NCI-H748 treated with DMSO at 0.1 percent for 48 hours (cell line): ENCODE results near the gene DKKL1.
"Not testable (repeated sequence)": the region's sequence is repeated elsewhere in the genome, so short reads cannot be mapped to it uniquely, and the experiment has no call there.

ENCODE experiments used
- DNase-seq: peaks from one replicate; lab custom pipeline; 2025; lab: John Stamatoyannopoulos, UW

The DKKL1 gene

DNA sequence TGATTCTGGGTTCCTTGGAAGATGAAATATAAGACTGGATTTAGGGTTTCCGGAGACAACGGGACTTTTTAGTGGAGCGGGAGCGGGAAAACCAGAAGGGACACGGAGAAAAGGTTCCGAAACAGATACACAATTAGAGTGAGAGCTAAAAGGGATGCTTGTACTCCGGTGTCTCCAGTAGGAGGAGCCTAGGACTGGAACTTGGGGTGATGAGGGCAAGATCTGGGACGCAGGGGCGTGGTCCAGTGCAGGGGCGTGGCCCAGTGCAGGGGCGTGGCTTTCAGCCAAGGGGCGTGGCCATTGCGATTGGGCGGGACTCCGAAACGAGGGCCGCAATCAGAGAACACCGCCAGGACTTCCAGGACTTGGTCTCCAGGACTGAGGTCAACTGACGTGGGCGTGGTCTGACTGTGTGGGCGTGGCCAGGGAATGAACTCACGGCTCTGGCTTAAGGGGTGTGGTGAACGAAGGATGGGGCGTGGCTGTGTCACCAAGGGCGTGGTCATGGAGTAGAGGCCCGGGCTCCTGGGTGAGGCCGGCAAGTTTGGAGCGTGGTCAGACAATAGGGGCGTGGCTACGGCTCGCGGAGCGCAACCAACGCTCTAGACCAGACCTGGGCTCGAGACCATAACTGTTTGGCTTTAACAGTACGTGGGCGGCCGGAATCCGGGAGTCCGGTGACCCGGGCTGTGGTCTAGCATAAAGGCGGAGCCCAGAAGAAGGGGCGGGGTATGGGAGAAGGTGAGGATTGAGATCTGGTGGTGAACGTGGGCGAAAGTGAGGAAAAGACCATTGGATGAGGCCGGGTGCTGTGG, at the start of gene DKKL1:
TSS of gene DKKL1 (plus strand) at position 610 of the 815 bp plus-strand sequence. CDS start at position 732, 122 bp downstream.
- DNase-seq, result peak; percentile 65

DNA sequence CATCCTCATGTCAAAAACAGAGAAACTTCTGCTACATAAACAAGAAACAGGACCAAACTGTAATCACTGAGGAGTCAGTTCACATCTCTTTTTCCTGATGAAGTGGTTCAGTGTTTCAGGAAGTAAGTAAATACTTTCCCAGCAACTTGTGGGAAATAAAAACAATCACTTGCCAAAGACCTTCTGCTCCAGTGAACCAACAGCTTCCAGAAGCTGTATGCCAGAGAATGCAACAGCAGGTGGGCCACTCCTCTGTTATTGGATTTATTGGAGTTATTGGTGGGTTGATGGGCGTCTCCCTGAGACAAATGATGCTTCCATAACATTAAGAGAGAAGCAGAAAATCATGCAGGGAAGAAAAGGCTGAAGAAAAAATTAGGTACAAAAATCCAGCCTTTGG, 48.6 kb upstream of the DKKL1 start:
- DNase-seq, result no peak

DNA sequence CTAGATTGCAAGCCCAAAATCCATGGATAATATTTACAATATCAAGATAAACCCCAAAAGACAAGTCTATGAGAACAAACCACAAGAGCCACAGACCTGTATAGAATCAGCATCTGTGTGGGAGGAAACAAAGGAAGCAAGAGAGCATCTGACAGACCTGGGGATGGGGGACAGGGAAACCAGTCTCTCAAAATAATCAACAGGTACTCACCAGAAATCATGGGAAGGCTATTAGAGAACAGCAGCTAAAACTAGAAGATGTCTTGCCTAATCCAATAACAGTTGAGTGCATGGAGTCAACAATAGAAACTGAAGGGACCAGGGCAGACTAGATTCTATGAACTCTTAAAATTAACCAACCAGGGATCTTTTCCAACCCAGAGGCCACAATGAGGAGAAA, 47.4 kb upstream of the DKKL1 start:
- DNase-seq, result no peak

DNA sequence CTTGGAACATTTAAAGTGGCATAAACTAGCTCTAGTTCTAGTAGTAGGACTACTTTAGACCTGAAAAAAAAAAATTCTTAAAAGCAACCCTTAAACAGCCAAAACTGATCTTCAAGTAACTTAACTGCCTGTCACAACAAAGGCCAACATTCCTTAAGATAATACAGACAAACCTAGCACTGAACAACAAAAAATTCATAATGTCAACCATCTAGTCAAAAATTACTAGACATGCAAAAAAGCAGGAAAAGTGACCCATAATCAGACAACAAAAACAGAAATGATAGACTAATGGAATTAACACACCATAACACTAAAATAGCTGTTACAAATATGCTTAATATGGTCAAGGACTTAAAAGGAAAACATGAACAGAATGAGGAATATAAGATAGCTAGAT, 45.4 kb upstream of the DKKL1 start:
- no peak for DNase-seq

DNA sequence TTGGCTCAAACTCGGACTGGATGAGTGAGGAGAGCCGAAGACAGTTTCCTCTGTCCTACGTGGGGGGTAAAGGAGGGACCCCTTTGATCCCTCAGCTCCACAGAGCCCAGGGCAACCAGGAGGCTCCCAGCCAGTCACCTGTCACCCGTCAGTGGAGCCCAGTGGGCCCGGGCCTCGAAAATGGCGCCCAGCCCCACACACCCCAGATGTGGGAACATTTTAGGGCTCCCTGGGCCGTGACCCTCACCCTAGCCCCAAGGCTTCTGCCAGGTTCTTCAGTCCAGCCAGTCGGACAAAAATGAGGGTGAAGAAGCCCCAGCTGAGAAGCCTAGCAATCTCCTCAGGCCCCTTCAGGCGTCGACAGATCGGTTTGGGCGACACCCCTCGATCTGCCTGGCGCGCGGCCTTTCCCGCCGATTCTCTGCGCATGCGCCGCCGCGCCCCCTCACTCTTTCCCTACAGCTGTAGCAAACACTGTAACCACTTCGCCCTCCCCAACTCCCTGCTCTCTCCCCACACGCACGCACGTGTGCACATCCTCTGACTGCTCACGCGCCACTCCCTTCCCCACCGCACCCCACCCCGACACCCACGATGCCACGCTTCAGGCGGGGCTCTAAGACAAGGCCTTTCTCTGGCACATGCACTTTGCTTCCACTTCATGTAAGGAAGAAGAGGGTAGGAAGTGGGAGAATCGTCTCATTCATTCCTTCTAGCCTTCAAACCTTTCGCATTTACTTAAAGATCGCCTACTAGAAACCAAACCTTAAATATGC, 38.7 kb upstream of the DKKL1 start, which contains the start of gene SLC6A16:
TSS of gene SLC6A16 (minus strand) at position 391 of the 776 bp plus-strand sequence. CDS start 13,844 bp downstream, outside the sequence.
- no peak for DNase-seq

DNA sequence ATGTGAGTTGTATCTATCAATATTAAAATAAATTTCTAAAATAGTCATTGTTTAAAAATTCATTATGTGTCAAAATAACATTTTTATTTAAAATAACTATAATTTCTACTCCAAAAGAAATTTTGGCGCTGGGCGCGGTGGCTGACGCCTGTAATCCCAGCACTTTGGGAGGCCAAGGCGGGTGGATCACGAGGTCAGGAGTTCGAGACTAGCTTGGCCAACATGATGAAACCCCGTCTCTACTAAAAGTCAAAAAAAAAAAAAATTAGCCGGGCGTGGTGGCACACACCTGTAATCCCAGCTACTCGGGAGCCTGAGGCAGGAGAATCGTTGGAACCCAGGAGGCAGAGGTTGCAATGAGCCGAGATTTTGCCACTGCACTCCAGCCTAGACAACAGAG, 37.9 kb upstream of the DKKL1 start:
- not testable (repeated sequence) for DNase-seq

DNA sequence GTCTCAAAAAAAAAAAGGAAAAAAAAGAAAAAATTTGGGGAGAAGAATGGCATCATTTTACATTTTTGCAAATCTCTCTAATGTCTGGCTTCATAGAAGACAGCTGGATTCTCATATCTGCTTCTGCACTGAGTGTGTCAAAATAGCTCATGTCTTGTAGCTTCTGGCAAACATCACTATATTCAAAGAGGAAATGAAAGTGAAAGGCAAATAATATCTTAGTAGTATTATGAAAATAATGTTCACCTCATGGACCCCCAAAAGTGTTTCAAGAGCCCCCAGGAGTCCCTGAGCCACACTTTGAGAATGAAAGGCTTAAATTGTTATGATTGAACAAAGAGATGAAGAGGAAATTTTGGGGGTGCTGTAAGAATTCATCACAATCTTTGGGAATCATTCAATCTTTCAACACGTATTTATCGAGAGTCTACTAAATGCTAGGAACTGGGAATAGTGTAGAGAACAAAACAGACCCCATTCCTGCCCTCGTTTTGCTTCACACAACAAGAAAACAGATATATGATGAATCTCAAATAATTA, 37.4 kb upstream of the DKKL1 start:
- DNase-seq, result no peak

DNA sequence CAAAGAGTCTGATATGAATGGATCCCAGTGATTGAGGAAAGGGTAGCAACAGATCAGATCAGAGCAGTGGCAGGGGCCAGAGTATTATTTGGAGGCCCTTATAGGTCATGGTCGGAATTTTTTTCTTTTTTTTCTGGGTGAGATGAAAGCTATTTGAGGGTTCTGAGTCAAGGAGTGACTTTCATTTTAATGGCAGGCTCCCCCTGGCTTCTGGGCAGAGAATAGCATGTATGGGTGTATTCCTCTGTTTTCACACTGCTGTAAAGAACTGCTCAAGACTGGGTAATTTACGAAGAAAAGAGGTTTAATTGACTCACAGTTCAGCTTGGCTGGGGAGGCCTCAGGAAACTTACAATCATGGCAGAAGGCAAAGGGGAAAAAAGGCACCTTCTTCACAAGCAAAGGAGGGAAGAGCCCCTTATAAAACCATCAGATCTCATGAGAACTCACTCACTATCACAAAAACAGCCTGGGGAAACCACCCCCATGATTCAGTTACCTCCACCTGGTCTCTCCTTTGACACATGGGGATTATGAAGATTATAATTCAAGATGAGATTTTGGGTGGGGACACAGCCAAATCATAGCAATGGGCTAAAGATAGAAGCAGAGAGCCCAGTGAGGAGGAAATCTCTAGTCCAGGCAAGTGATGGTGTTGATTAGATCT, 35.7 kb upstream of the DKKL1 start:
- no peak for DNase-seq

DNA sequence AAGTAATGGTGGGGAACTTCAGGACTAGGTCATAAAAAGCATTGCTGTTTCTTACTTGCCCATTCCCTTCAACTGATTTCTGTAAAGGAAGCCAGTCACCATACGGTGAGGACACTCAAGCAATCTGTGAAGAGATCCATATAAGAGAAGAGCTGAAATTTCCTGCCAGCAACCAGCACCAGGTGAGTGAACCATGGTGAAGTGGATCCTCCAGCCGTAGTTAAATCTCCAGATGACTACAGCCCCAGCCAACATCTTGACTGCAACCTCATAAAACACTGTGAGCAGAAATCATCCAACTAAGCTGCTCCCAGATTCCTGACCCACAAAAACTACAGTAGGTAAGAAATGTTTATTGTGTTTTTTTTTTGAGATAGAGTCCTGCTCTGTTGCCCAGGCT, 34.9 kb upstream of the DKKL1 start:
- DNase-seq, result no peak

DNA sequence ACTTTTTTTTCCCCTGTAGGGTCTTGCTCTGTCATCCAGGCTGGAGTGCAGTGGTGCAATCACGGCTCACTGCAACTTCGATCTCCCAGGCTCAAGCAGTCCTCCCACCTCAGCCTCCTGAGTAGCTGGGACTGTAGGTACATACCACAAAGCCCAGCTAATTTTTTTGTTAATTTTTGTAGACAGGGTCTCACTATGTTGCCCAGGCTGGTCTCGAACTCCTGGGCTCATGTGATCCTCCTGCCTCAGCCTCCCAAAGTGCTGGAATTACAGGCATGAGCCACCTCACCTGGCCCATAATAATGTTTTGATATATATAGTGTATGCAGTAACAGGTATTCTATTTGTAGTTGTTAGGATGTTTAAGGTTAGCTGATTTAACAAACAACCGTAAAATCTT, 32.5 kb upstream of the DKKL1 start:
- not testable (repeated sequence) for DNase-seq

DNA sequence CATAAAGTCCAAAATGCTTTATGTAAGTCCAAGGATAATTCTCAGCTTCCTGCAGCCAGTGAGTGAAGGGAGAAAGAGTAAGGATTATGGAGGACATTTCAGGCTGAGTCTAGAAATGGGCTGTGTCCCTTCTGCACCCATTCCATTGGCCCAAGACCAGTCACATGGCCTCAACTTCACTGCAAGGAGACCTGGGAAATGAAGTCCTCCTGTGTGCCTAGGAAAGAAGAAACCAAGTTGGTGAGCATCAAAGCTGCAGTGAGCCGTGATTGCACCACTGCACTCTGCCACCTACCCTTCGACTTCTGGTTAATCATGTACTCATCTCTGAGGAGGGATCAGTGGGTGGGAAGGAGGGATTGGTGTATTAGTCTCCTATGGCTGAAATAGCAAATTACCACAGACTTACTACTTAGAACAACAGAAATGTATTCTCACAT, 32.0 kb upstream of the DKKL1 start:
- DNase-seq, result no peak

DNA sequence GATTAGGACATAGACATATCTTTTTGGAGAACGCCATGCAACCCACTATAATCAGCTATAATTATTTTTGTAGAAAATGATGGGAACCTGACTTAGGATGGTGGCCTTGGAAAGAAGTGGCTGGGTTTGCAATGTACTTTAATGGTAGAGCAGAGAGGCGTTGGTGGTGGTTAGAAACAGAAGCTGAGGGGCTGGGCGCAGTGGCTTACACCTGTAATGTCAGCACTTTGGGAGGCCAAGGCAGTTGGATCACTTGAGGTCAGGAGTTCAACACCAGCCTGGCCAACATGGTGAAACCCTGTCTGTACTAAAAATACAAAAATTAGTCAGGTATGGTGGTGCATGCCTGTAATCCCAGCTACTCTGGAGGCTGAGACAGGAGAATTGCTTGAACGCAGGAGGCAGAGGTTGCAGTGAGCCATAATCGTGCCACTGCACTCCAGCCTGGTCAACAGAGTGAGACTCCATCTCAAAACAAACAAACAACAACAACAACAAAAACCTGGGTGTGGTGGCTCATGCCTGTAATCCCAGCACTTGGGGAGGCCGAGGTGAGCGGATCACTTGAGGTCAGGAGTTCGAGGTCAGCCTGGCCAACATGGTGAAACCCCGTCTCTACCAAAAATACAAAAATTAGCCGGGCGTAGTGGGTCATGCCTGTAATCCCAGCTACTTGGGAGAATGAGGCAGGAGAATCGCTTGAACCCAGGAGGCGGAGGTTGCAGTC, 30.8 kb upstream of the DKKL1 start:
- DNase-seq, result not testable (repeated sequence)

DNA sequence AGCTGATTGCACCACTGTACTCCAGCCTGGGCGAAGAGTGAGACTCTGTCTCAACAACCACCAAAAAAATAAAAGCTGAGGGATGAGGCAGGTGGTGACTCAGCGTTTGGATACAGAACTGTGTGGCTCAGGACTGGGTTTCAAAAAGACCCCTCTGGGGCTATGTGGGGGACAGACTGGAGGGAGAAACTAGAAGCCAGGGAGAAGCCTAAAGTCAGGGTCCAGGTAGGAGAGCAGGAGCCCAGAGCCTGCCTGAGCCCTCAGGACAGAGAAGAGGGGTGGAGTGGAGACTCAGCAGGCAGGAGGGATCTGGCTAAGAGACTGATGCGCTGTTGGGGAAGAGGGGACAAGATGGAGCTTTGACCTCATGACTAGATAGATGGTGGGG, 30.3 kb upstream of the DKKL1 start:
- no peak for DNase-seq

DNA sequence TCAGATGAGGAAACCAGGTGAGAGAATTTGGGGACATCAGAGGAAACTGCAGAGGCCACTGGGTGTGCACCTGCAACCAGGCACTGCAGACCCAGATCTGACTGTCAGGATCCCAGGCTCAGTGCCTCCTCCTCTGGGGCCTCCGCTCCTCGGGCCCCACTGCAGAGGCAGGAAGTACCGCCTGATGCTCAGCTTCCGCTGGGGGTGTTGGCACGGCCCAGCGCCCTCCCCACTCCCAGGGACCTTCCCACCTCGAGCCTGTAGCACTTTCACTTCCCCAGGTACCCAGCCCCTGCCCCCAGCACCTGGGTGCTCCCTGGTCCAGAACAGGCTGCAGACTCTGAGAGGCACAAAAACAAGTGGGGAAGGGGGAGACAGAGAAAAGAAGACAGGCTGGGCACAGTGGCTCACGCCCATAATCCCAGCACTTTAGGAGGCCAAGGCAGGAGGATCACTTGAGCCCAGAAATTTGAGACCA, 29.8 kb upstream of the DKKL1 start:
- DNase-seq, result no peak

DNA sequence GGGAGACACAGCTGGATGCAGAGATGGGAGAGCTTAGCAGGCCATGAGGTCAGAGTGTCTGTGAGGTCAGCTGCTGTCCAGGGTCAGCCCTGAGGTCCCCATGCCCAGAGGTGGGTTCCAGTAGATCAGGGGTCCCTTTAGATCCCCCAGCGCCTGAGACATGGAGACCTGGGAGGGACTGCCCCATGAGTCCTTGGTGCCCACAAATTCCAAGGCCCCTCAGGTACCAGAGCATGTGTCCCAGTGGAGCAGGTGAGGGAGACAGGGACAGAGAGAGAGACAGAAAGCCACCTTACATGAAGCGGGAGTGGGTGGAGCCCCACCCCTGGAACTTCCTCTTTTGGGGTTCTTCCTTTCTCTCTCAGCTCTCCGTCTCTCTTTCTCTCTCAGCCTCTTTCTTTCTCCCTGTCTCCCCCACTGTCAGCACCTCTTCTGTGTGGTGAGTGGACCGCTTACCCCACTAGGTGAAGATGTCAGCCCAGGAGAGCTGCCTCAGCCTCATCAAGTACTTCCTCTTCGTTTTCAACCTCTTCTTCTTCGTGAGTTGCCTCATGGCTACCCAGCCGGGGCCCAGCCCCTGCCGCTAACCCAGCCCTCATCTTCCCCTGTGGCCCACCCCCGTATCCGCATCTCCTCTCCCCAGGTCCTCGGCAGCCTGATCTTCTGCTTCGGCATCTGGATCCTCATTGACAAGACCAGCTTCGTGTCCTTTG, 28.4 kb upstream of the DKKL1 start, which contains the start of gene CD37:
TSS of gene CD37 (plus strand) at position 336 of the 713 bp plus-strand sequence. CDS start at position 471, 135 bp downstream.
- no peak for DNase-seq

DNA sequence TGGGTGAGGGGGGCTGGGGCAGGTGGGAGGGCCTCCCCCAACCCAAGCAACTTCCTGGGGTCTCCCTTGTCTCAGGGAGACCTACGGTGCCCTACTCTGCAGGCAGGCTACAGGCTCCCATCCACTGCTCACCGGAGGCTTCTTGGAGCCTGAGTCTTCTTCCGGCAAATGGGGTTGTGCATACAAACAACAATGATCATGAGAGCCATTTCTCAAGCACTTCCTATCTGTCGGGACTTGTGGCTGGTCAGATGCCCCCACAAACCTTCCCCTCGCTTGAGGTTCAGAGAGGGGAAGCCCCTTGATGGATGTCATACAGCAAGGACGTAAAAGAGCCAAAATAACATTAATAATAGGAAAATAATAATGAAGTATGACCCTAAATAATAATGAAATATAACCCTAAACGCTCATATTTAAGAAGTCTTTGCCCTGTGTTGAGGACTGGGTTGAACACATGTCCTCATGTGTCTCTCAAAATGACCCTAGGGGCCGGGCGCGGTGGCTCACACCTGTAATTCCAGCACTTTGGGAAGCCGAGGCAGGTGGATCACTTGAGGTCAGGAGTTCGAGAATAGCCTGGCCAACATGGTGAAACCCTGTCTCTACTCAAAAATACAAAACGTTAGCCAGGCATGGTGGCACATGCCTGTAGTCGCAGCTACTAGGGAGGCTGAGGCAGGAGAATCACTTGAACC, 27.7 kb upstream of the DKKL1 start:
- no peak for DNase-seq

DNA sequence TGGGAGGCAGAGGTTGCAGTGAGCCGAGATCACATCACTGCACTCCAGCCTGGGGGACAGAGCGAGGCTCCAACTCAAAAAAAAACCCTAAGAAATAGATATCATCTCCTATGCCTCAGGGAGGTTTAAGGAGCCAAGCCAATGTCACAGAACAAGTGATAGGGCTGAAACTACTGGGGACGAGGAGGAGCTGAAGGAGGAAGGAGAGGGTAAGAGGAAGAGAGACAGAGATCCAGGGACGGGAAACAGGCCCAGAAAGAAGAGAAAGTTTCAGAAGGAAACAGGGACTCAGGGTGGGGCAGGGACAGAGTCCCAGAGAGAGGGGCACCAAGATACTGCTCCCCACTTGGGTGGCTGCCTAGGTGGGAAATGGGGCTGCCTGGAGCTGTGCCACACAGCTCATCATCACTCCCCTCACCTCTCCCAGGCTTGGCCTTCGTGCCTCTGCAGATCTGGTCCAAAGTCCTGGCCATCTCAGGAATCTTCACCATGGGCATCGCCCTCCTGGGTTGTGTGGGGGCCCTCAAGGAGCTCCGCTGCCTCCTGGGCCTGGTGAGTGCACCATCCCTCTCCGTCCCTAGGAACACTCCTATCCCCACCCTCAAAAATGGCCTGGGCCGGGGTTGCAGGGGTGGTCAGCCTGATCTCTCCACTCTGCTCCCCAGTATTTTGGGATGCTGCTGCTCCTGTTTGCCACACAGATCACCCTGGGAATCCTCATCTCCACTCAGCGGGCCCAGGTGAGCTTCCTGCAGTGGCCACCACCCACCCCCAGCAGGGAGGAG, 27.0 kb upstream of the DKKL1 start:
- no peak for DNase-seq

DNA sequence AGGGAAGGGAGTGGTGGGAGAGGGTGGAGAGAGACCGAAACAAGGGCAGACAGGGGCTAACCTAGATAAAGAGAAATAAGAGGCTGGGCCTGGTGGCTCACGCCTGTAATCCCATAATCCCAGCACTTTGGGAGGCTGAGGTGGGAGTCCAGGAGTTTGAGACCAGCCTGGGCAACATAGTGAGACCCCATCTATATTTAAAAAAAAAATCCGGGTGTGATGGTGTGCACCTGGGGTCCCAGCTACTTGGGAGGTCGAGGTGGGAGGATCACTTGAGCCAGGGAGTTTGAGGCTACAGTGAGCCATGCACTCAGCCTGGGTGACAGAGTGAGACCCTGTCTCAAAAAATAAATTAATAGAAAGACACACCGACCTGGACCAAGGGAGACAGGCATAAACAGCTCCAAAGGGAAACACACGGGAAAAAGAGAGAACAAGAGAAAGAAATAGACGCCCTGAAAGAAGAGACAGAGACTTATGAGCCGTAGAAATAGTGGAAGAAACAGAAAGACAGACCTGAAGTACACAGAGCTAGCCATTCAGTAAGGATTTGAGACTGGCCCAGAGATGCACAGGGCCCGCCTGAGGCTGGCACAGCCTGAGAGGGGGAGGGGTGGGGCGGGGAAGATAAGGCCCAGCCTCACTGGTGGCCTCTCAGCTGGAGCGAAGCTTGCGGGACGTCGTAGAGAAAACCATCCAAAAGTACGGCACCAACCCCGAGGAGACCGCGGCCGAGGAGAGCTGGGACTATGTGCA, 26.2 kb upstream of the DKKL1 start:
- DNase-seq, result no peak
